Neural cell (in vitro differentiated cells): Measurements from ENCODE around the gene TP53I11. TPM values are rescaled to one million over a fixed set of nuclear protein-coding genes. Genes with fewer than 3 reads are reported as not detected.

Experiments
- H2AFZ ChIP-seq: fragments of 200-600, 300-800 bp; sonication (generic), shearing (Covaris generic); 2 replicates; pipeline ENCODE4 v1.6.0; 2014; ENCODE audit warnings: low read depth, mild to moderate bottlenecking, antibody characterized with exemption, low read length, moderate library complexity
- H3F3A ChIP-seq: fragments of 200-600 bp; shearing (Covaris generic); 2 replicates; pipeline ENCODE4 v1.6.1; 2016; ENCODE audit warnings: mild to moderate bottlenecking, moderate library complexity, mixed read lengths, antibody characterized with exemption, low read length; ENCODE audit not compliant: insufficient read depth, poor library complexity, severe bottlenecking
- H3K27ac ChIP-seq: fragments of 200-600, 300-800 bp; sonication (generic), shearing (Covaris generic); 2 replicates; pipeline ENCODE4 v1.5.1; 2014; ENCODE audit warnings: mild to moderate bottlenecking, low read length, moderate library complexity
- H3K27me3 ChIP-seq: fragments of 300-800, 200-600 bp; sonication (generic), shearing (Covaris generic); 2 replicates; pipeline ENCODE4 v1.6.0; 2014; ENCODE audit warnings: mild to moderate bottlenecking, low read depth, low read length, moderate library complexity; ENCODE audit not compliant: insufficient read depth
- H3K36me3 ChIP-seq: fragments of 300-800, 200-600 bp; sonication (generic), shearing (Covaris generic); 2 replicates; pipeline ENCODE4 v1.5.1; 2014; ENCODE audit warnings: mild to moderate bottlenecking, antibody characterized with exemption, low read length, moderate library complexity; ENCODE audit not compliant: insufficient read depth
- H3K4me2 ChIP-seq: fragments of 300-800, 200-600 bp; sonication (generic), shearing (Covaris generic); 2 replicates; pipeline ENCODE4 v1.6.0; 2014; ENCODE audit warnings: mild to moderate bottlenecking, low read length
- H3K4me3 ChIP-seq: fragments of 300-800, 200-600 bp; sonication (generic), shearing (Covaris generic); 2 replicates; pipeline ENCODE4 v1.5.1; 2014; ENCODE audit warnings: mild to moderate bottlenecking, low read length, moderate library complexity
- H3K79me2 ChIP-seq: fragments of 200-600 bp; shearing (Covaris generic); replicated peaks from 2 replicates; pipeline ENCODE4 v1.6.0; 2014; ENCODE audit warnings: mild to moderate bottlenecking, low read length, moderate library complexity; ENCODE audit not compliant: insufficient read depth
- H3K9ac ChIP-seq: fragments of 300-800, 200-600 bp; sonication (generic), shearing (Covaris generic); 2 replicates; pipeline ENCODE4 v1.6.1; 2016; ENCODE audit warnings: mild to moderate bottlenecking, low read length, mixed read lengths
- H3K9me2 ChIP-seq: fragments of 200-600 bp; shearing (Covaris generic); 2 replicates; pipeline ENCODE4 v1.6.1; 2016; ENCODE audit warnings: mild to moderate bottlenecking, low read length, mixed read lengths; ENCODE audit not compliant: insufficient read depth
- H3K9me3 ChIP-seq: fragments of 200-600, 300-800 bp; sonication (generic), shearing (Covaris generic); 2 replicates; pipeline ENCODE4 v1.6.1; 2016; ENCODE audit warnings: mild to moderate bottlenecking, mixed run types, low read length, moderate library complexity, mixed read lengths
- H4K20me1 ChIP-seq: fragments of 200-600 bp; shearing (Covaris generic); 2 replicates; pipeline ENCODE4 v1.6.1; 2016; ENCODE audit warnings: mild to moderate bottlenecking, mixed run types; ENCODE audit not compliant: insufficient read depth
- CTCF ChIP-seq: fragments of 450-650 bp; IDR thresholded peaks from 2 replicates; pipeline ENCODE4 v1.5.1; 2014; ENCODE audit warnings: antibody characterized with exemption, mild to moderate bottlenecking, moderate library complexity; ENCODE audit not compliant: poor library complexity, severe bottlenecking
- EP300 ChIP-seq: fragments of 450-650 bp; conservative IDR thresholded peaks from 2 replicates; pipeline ENCODE4 v1.6.1; 2014; ENCODE audit warnings: antibody characterized with exemption, mild to moderate bottlenecking, moderate library complexity; ENCODE audit not compliant: poor library complexity, severe bottlenecking
- EZH2 ChIP-seq: fragments of 200-600, 300-800 bp; shearing (Covaris generic), sonication (generic); IDR thresholded peaks from 2 replicates; pipeline ENCODE4 v1.6.1; 2014; ENCODE audit warnings: antibody characterized with exemption, low read length, borderline replicate concordance, mild to moderate bottlenecking; ENCODE audit not compliant: insufficient read depth, poor library complexity, severe bottlenecking
- MXI1 ChIP-seq: fragments of 450-650 bp; conservative IDR thresholded peaks from 2 replicates; pipeline ENCODE4 v1.6.1; 2014; ENCODE audit warnings: antibody characterized with exemption, mild to moderate bottlenecking; ENCODE audit not compliant: poor library complexity, severe bottlenecking
- POLR2AphosphoS5 ChIP-seq: IDR thresholded peaks from 2 replicates; pipeline ENCODE4 v1.6.1; 2012
- RAD21 ChIP-seq: fragments of 450-650 bp; conservative IDR thresholded peaks from 2 replicates; pipeline ENCODE4 v1.6.1; 2014; ENCODE audit warnings: antibody characterized with exemption, mild to moderate bottlenecking, moderate library complexity
- REST ChIP-seq: IDR thresholded peaks from 2 replicates; pipeline ENCODE4 v1.6.1; 2012; ENCODE audit warnings: borderline replicate concordance
- SMC3 ChIP-seq: fragments of 450-650 bp; conservative IDR thresholded peaks from 2 replicates; pipeline ENCODE4 v1.6.1; 2014; ENCODE audit warnings: antibody characterized with exemption, mild to moderate bottlenecking, moderate library complexity; ENCODE audit not compliant: poor library complexity
- TAF1 ChIP-seq: IDR thresholded peaks from 2 replicates; pipeline ENCODE4 v1.6.1; 2012; ENCODE audit warnings: low read depth
- polyA minus RNA-seq: library from RNA; depleted of rRNA, polyadenylated mRNA; stranded (reverse); fragments of >200 nt; gene quantifications from 2 replicates; pipeline ENCODE4 v1.2.3, GENCODE V29; 2014
- polyA plus RNA-seq: library from polyadenylated mRNA; depleted of rRNA; stranded (reverse); fragments of >200 nt; gene quantifications from 2 replicates; pipeline ENCODE4 v1.2.3, GENCODE V29; 2014

Gene TP53I11
- polyA plus RNA-seq (30.0 and 31.4 TPM in 2 replicates), polyA minus RNA-seq (50.4 and 59.5 TPM in 2 replicates)

GRCh38 chr11:44950625-44951476 is at the start of gene TP53I11:
Gene TP53I11, minus strand, starts transcription at chr11:44950883. Its CDS starts 12,548 bp downstream, at chr11:44938335.
- no peaks in the 10 kb centered on the region for H3K9me3 ChIP-seq
- H3K36me3 ChIP-seq: no peaks in the 10 kb centered on the region
- peak within 1 kb of the TSS; percentile 94 for H3K27ac ChIP-seq
- H3K9ac ChIP-seq: peak within 1 kb of the TSS; percentile 99
- H4K20me1 ChIP-seq: no peaks in the 10 kb centered on the region
- peaks cover 37% of the 10 kb centered on the region for H3K79me2 ChIP-seq
- peak within 1 kb of the TSS; percentile 83 for H2AFZ ChIP-seq
- TF ChIP-seq POLR2AphosphoS5: peak; percentile 74
- TF ChIP-seq MXI1: no peak
- TF ChIP-seq CTCF: peak; percentile 76
- no peak for TF ChIP-seq EP300
- TF ChIP-seq SMC3: peak; percentile 44
- peak; percentile 44 for TF ChIP-seq RAD21
- TF ChIP-seq EZH2: no peak
- H3K4me2 ChIP-seq: peak within 1 kb of the TSS; percentile 73
- H3F3A ChIP-seq: no peaks in the 10 kb centered on the region
- H3K9me2 ChIP-seq: no peaks in the 10 kb centered on the region
- peak within 1 kb of the TSS; percentile 93 for H3K4me3 ChIP-seq
- H3K27me3 ChIP-seq: no peaks in the 10 kb centered on the region

GRCh38 chr11:44999068-44999467 is 48.4 kb upstream of the TP53I11 start:
- Histone ChIP-seq H3K9me3 (no peaks in the 10 kb centered on the region), H3K4me2 (no peak overlapping the region), H3K27me3 (no peaks in the 10 kb centered on the region), H3K79me2 (no peaks in the 10 kb centered on the region), H2AFZ (no peak overlapping the region), H4K20me1 (no peaks in the 10 kb centered on the region), H3K9me2 (no peaks in the 10 kb centered on the region), H3K4me3 (no peak overlapping the region), H3K27ac (no peak overlapping the region), H3K36me3 (no peaks in the 10 kb centered on the region), H3F3A (no peaks in the 10 kb centered on the region), H3K9ac (no peak overlapping the region)
- no peak for TF ChIP-seq EZH2
- no peak for TF ChIP-seq RAD21
- no peak for TF ChIP-seq SMC3
- no peak for TF ChIP-seq CTCF
- TF ChIP-seq REST: no peak
- no peak for TF ChIP-seq TAF1
- no peak for TF ChIP-seq EP300
- TF ChIP-seq POLR2AphosphoS5: no peak
- TF ChIP-seq MXI1: no peak
